Measurements from ENCODE around the gene SLC16A4.

DNA sequence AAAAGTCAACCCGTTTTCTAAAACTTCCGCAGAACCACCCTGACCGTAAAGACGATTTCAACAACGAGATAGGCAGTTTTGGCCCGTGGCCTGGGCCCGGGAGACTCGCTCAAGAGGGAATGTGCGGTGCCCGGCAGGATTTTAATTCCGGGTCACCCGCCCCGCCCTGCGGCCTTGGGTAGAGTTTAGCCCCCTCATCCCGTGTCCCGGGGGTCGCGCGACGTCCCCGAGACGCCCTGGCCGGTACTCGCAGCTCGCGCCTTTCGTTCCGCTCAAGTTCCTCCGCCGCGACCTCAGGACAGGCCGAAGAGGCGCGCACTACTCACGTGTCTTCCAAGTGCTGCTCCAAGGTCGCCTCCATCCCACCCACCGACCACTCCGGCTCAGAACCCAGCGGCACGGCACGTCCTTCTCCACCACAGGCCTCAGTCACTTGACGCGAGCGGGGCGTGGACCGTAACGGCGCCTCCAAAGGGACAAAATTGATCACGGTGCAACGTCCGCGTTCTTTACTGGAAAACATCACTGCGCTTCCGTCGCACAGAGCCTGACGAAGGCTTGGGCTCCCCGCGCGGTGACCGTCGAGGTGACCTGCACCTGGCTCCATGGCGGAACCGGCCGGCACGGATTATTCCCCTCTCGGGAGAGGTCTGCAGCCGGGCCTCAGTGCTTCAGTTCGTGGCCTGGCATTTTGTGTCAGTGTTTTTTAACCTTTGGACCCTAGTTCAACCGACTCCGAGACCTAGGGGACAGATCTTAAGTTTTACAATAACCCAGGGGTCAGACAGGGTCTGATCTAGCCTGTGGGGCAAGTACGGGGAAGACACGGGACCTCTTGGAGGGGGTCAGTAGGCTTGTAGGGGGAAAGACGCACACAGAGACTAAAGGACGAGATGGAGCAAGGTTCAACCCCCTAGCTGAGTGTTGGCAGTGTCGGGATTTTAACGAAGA lies 16.7 kb upstream of the SLC16A4 start, which contains the start of gene LAMTOR5:
- TF ChIP-seq CHD2 (IDR thresholded peaks at IDR 0.05; ENCODE audit: borderline replicate concordance, low read depth, low read length) (peak; percentile 80; the same call in 1 of the 2 replicates), BMI1 (IDR thresholded peaks at IDR 0.05; ENCODE audit: borderline replicate concordance) (no peak), ZNF274 (IDR thresholded peaks at IDR 0.05; ENCODE audit: insufficient read depth, insufficient read length) (no peak)
- TF ChIP-seq, protein P1, sequence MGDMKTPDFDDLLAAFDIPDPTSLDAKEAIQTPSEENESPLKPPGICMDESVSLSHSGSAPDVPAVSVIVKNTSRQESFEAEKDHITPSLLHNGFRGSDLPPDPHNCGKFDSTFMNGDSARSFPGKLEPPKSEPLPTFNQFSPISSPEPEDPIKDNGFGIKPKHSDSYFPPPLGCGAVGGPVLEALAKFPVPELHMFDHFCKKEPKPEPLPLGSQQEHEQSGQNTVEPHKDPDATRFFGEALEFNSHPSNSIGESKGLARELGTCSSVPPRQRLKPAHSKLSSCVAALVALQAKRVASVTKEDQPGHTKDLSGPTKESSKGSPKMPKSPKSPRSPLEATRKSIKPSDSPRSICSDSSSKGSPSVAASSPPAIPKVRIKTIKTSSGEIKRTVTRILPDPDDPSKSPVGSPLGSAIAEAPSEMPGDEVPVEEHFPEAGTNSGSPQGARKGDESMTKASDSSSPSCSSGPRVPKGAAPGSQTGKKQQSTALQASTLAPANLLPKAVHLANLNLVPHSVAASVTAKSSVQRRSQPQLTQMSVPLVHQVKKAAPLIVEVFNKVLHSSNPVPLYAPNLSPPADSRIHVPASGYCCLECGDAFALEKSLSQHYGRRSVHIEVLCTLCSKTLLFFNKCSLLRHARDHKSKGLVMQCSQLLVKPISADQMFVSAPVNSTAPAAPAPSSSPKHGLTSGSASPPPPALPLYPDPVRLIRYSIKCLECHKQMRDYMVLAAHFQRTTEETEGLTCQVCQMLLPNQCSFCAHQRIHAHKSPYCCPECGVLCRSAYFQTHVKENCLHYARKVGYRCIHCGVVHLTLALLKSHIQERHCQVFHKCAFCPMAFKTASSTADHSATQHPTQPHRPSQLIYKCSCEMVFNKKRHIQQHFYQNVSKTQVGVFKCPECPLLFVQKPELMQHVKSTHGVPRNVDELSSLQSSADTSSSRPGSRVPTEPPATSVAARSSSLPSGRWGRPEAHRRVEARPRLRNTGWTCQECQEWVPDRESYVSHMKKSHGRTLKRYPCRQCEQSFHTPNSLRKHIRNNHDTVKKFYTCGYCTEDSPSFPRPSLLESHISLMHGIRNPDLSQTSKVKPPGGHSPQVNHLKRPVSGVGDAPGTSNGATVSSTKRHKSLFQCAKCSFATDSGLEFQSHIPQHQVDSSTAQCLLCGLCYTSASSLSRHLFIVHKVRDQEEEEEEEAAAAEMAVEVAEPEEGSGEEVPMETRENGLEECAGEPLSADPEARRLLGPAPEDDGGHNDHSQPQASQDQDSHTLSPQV (IDR thresholded peaks at IDR 0.05) = 0 out of 2 replicates have a peak, but pooled peaks have one; percentile 29
